MM.1S (cell line): ENCODE data around the gene FBXL7.

ENCODE experiments used
- DNase-seq: peaks from one replicate; pipeline ENCODE4 v3.0.0-alpha.2; 2015
- H2AFZ ChIP-seq: fragments of 300-600 bp; sonication (generic); 2 replicates; pipeline ENCODE4 v1.6.0; 2016; ENCODE audit warnings: antibody characterized with exemption, low read length
- H3F3A ChIP-seq: fragments of 300-600 bp; sonication (generic); 2 replicates; pipeline ENCODE4 v1.6.1; 2016; ENCODE audit warnings: mild to moderate bottlenecking, antibody characterized with exemption, low read length, moderate library complexity, mixed read lengths; ENCODE audit not compliant: insufficient read depth
- H3K27ac ChIP-seq: fragments of 300-600 bp; sonication (generic); 2 replicates; pipeline ENCODE4 v1.5.1; 2016; ENCODE audit warnings: mild to moderate bottlenecking, low read length
- H3K27me3 ChIP-seq: fragments of 300-600 bp; sonication (generic); replicated peaks from 2 replicates; pipeline ENCODE4 v1.6.0; 2016; ENCODE audit warnings: low read length; ENCODE audit not compliant: insufficient read depth
- H3K36me3 ChIP-seq: fragments of 300-600 bp; sonication (generic); replicated peaks from 2 replicates; pipeline ENCODE4 v1.6.1; 2016; ENCODE audit warnings: mild to moderate bottlenecking, low read length, mixed read lengths; ENCODE audit not compliant: insufficient read depth
- H3K4me1 ChIP-seq: fragments of 300-600 bp; sonication (generic); 2 replicates; pipeline ENCODE4 v1.6.1; 2016; ENCODE audit warnings: low read length, mixed read lengths
- H3K4me2 ChIP-seq: fragments of 300-600 bp; sonication (generic); 2 replicates; pipeline ENCODE4 v1.6.0; 2016; ENCODE audit warnings: low read depth, low read length
- H3K4me3 ChIP-seq: fragments of 300-600 bp; sonication (generic); 2 replicates; pipeline ENCODE4 v1.5.1; 2016; ENCODE audit warnings: low read length, mixed read lengths
- H3K79me2 ChIP-seq: fragments of 300-600 bp; sonication (generic); 2 replicates; pipeline ENCODE4 v1.6.1; 2016; ENCODE audit warnings: mixed run types, low read length, mixed read lengths
- H3K9ac ChIP-seq: fragments of 300-600 bp; sonication (generic); 2 replicates; pipeline ENCODE4 v1.6.1; 2016; ENCODE audit warnings: low read length, mixed read lengths
- H3K9me2 ChIP-seq: fragments of 300-600 bp; sonication (generic); replicated peaks from 2 replicates; pipeline ENCODE4 v1.6.1; 2016; ENCODE audit warnings: mild to moderate bottlenecking, low read length, mixed read lengths; ENCODE audit not compliant: insufficient read depth
- H3K9me3 ChIP-seq: fragments of 300-600 bp; sonication (generic); replicated peaks from 2 replicates; pipeline ENCODE4 v1.6.1; 2016; ENCODE audit warnings: mild to moderate bottlenecking, low read length, mixed read lengths; ENCODE audit not compliant: insufficient read depth
- H4K20me1 ChIP-seq: fragments of 300-600 bp; sonication (generic); 2 replicates; pipeline ENCODE4 v1.6.1; 2016; ENCODE audit warnings: mild to moderate bottlenecking, low read length, moderate library complexity, mixed read lengths; ENCODE audit not compliant: insufficient read depth
- EZH2 ChIP-seq: fragments of 300-600 bp; sonication (generic); optimal IDR thresholded peaks from 2 replicates; pipeline ENCODE3; 2017; ENCODE audit warnings: low read depth, mild to moderate bottlenecking, antibody characterized with exemption, low read length, mixed read lengths
- EZH2phosphoT487 ChIP-seq: fragments of 300-600 bp; sonication (generic); IDR thresholded peaks from 2 replicates; pipeline ENCODE4 v1.6.1; 2018; ENCODE audit warnings: antibody characterized with exemption, low read length
- TF ChIP-seq, protein P1 (sequence below): fragments of 300-600 bp; sonication (generic); IDR thresholded peaks from 2 replicates; pipeline ENCODE4 v1.5.1; 2016; ENCODE audit warnings: antibody characterized with exemption, low read length, mixed read lengths

FBXL7 gene

DNA sequence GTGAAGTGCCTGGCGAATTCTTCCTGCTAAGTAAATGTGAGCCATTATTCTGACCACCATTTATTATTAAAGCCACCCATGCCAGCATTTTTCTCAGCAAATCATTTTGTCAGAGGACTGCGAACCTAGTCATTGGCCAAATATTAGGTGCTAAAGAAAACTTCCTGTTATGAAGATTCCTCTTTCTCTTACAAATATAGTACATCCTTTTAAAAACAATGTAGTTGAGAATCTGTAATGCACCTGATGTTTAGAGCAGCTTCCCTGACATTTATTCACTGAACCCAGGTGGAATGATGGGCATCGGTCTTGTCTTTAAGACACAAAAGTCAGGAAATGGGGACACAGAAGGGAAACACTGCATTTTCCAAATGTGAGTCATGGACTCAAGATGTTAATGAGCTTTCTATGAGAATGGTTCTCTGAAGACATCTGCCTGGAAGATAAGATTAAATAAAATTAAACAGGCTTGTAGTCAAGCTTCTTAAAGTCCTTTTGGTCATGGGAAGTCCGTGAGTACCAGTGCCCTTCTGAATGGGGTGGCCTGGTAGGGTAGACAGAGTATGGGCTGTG lies 290.6 kb downstream of the FBXL7 start:
- Histone ChIP-seq H3K9me2 (no peaks in the 10 kb centered on the region), H3K9me3 (no peaks in the 10 kb centered on the region), H3K79me2 (peaks cover 24% of the 10 kb centered on the region), H3K27ac (no peak overlapping the region), H3F3A (peaks cover 16% of the 10 kb centered on the region), H3K27me3 (no peaks in the 10 kb centered on the region), H2AFZ (no peak overlapping the region), H3K9ac (no peak overlapping the region), H3K36me3 (no peaks in the 10 kb centered on the region), H3K4me1 (peaks cover 15% of the 10 kb centered on the region), H4K20me1 (no peaks in the 10 kb centered on the region), H3K4me3 (no peak overlapping the region), H3K4me2 (no peak overlapping the region)
- TF ChIP-seq EZH2phosphoT487 (no peak), EZH2 (no peak)
- TF ChIP-seq, protein P1, sequence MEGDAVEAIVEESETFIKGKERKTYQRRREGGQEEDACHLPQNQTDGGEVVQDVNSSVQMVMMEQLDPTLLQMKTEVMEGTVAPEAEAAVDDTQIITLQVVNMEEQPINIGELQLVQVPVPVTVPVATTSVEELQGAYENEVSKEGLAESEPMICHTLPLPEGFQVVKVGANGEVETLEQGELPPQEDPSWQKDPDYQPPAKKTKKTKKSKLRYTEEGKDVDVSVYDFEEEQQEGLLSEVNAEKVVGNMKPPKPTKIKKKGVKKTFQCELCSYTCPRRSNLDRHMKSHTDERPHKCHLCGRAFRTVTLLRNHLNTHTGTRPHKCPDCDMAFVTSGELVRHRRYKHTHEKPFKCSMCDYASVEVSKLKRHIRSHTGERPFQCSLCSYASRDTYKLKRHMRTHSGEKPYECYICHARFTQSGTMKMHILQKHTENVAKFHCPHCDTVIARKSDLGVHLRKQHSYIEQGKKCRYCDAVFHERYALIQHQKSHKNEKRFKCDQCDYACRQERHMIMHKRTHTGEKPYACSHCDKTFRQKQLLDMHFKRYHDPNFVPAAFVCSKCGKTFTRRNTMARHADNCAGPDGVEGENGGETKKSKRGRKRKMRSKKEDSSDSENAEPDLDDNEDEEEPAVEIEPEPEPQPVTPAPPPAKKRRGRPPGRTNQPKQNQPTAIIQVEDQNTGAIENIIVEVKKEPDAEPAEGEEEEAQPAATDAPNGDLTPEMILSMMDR: no peak
- DNase-seq: no peak

- no peak overlapping the region for H3K4me3 ChIP-seq
- no peak overlapping the region for H3K9ac ChIP-seq
- peaks cover 17% of the 10 kb centered on the region for H3K4me1 ChIP-seq
- H3K79me2 ChIP-seq: peaks cover 31% of the 10 kb centered on the region
- TF ChIP-seq EZH2 (no peak), EZH2phosphoT487 (no peak)
- TF ChIP-seq, protein P1: no peak
- no peak for DNase-seq
- H3K9me2 ChIP-seq: no peaks in the 10 kb centered on the region
- H3K9me3 ChIP-seq: no peaks in the 10 kb centered on the region
- H2AFZ ChIP-seq: no peak overlapping the region
- peaks cover 16% of the 10 kb centered on the region for H3F3A ChIP-seq
- no peaks in the 10 kb centered on the region for H3K36me3 ChIP-seq
- H4K20me1 ChIP-seq: no peaks in the 10 kb centered on the region
- no peak overlapping the region for H3K27ac ChIP-seq
- no peak overlapping the region for H3K4me2 ChIP-seq
- no peaks in the 10 kb centered on the region for H3K27me3 ChIP-seq
These were observed 291.3 kb downstream of the FBXL7 start for GRCh38 chr5:15791274-15791673.

- Histone ChIP-seq H3K27ac (no peak overlapping the region), H3K27me3 (no peaks in the 10 kb centered on the region), H2AFZ (no peak overlapping the region), H3K4me2 (no peak overlapping the region), H3K9me3 (no peaks in the 10 kb centered on the region), H3K4me1 (peaks cover 17% of the 10 kb centered on the region), H3F3A (peaks cover 16% of the 10 kb centered on the region), H3K79me2 (peaks cover 37% of the 10 kb centered on the region), H3K9ac (no peak overlapping the region), H3K4me3 (no peak overlapping the region), H3K9me2 (no peaks in the 10 kb centered on the region), H3K36me3 (no peaks in the 10 kb centered on the region), H4K20me1 (no peaks in the 10 kb centered on the region)
- no peak for DNase-seq
- TF ChIP-seq EZH2: no peak
- no peak for TF ChIP-seq EZH2phosphoT487
- TF ChIP-seq, protein P1: no peak
These were observed 291.9 kb downstream of the FBXL7 start for GRCh38 chr5:15791859-15792258.
